Liver (tissue), 9 donors: ENCODE results near the gene SLC1A2. TPM values are rescaled to one million over a fixed set of nuclear protein-coding genes. Genes with fewer than 3 reads are reported as not detected.

Experiments
- DNase-seq: peaks from one replicate; pipeline ENCODE4 v3.0.0-alpha.2; 2017; ENCODE audit warnings: low spot score
- H3K27ac ChIP-seq, 2 donors: one replicate each; pipeline ENCODE4 v1.7.0; 2013; ENCODE audit warnings: inconsistent platforms in 2 of 2, low read length in 2 of 2, control low read depth in 1 of 2, low read depth in 1 of 2, mild to moderate bottlenecking in 1 of 2
- H3K27me3 ChIP-seq, 4 donors: one replicate each; pipeline versions ENCODE4 v1.6.1 to v1.7.0; 2013; ENCODE audit warnings: low read length in 3 of 4, inconsistent platforms in 1 of 4, mild to moderate bottlenecking in 1 of 4, moderate library complexity in 1 of 4; ENCODE audit not compliant: control insufficient read depth in 4 of 4, insufficient read depth in 4 of 4
- H3K36me3 ChIP-seq, 4 donors: one replicate each; pipeline versions ENCODE4 v1.6.1 to v1.7.0; 2013; ENCODE audit warnings: low read length in 3 of 4, mild to moderate bottlenecking in 3 of 4, low read depth in 1 of 4, moderate library complexity in 1 of 4; ENCODE audit not compliant: control insufficient read depth in 4 of 4, insufficient read depth in 3 of 4
- H3K4me1 ChIP-seq, 4 donors: one replicate each; pipeline versions ENCODE4 v1.6.1 to v1.7.0; 2013; ENCODE audit warnings: low read length in 3 of 4, mild to moderate bottlenecking in 3 of 4, moderate library complexity in 1 of 4; ENCODE audit not compliant: control insufficient read depth in 4 of 4, insufficient read depth in 4 of 4
- H3K4me3 ChIP-seq, 3 donors: one replicate each; pipeline versions ENCODE4 v1.6.1 to v1.7.0; 2013; ENCODE audit warnings: low read length in 3 of 3, control low read depth in 1 of 3, low read depth in 1 of 3, mild to moderate bottlenecking in 1 of 3
- H3K9ac ChIP-seq, 2 donors: one replicate each; pipeline ENCODE4 v1.7.0; 2013; ENCODE audit warnings: low read length in 2 of 2, mild to moderate bottlenecking in 2 of 2, moderate library complexity in 2 of 2, control low read depth in 1 of 2, low read depth in 1 of 2
- H3K9me3 ChIP-seq, 4 donors: one replicate each; pipeline versions ENCODE4 v1.6.1 to v1.7.0; 2013; ENCODE audit warnings: low read length in 3 of 4; ENCODE audit not compliant: control insufficient read depth in 4 of 4
- CTCF ChIP-seq: fragments of 150-350 bp; IDR thresholded peaks from 2 replicates; pipeline ENCODE4 v1.5.1; 2017; ENCODE audit warnings: improper control_type of control experiment, low read depth, low read length; ENCODE audit not compliant: missing input control
- EGR1 ChIP-seq, 2 donors: IDR thresholded peaks; 2 replicates each; pipeline ENCODE4 v1.6.1; 2016 to 2018; ENCODE audit warnings: antibody characterized with exemption in 2 of 2, low read depth in 2 of 2
- FOXA1 ChIP-seq: IDR thresholded peaks from 2 replicates; pipeline ENCODE4 v1.6.1; 2016; ENCODE audit warnings: antibody characterized with exemption
- GABPA ChIP-seq, 2 donors: IDR thresholded peaks in 1 of 2; conservative IDR thresholded peaks in 1 of 2; 2 replicates each; pipeline ENCODE4 v1.6.1; 2016; ENCODE audit warnings: antibody characterized with exemption in 2 of 2, mild to moderate bottlenecking in 1 of 2, moderate library complexity in 1 of 2
- HNF4A ChIP-seq, 2 donors: conservative IDR thresholded peaks; 2 replicates each; pipeline ENCODE4 v1.6.1; 2016; ENCODE audit warnings: antibody characterized with exemption in 2 of 2, mild to moderate bottlenecking in 2 of 2
- HNF4G ChIP-seq: IDR thresholded peaks from 2 replicates; pipeline ENCODE4 v1.6.1; 2016; ENCODE audit warnings: antibody characterized with exemption
- JUND ChIP-seq, 2 donors: IDR thresholded peaks; 2 replicates each; pipeline ENCODE4 v1.6.1; 2016; ENCODE audit warnings: antibody characterized with exemption in 2 of 2
- MAX ChIP-seq: IDR thresholded peaks from 2 replicates; pipeline ENCODE4 v1.6.1; 2016; ENCODE audit warnings: antibody characterized with exemption
- RAD21 ChIP-seq, 2 donors: IDR thresholded peaks; 2 replicates each; pipeline ENCODE4 v1.6.1; 2016; ENCODE audit warnings: antibody characterized with exemption in 2 of 2, mild to moderate bottlenecking in 2 of 2
- REST ChIP-seq: IDR thresholded peaks from 2 replicates; pipeline ENCODE4 v1.6.1; 2016; ENCODE audit warnings: antibody characterized with exemption, mild to moderate bottlenecking
- RXRA ChIP-seq, 2 donors: IDR thresholded peaks; 2 replicates each; pipeline ENCODE4 v1.6.1; 2017 to 2018; ENCODE audit warnings: antibody characterized with exemption in 2 of 2, mild to moderate bottlenecking in 1 of 2
- SP1 ChIP-seq: IDR thresholded peaks from 2 replicates; pipeline ENCODE4 v1.6.1; 2018; ENCODE audit warnings: antibody characterized with exemption, mild to moderate bottlenecking
- YY1 ChIP-seq: IDR thresholded peaks from 2 replicates; pipeline ENCODE4 v1.6.1; 2016; ENCODE audit warnings: antibody characterized with exemption, mild to moderate bottlenecking
- WGBS: extraction: QIAGEN DNeasy Blood & Tissue Kit; methylation state at CpG from one replicate; pipeline ENCODE4 v1.1.7; 2013; 5-methylcytosine and 5-hydroxymethylcytosine counted together
- polyA plus RNA-seq, 2 donors: library from polyadenylated mRNA; stranded (reverse) in 1 of 2; unstranded in 1 of 2; fragments of 200-250 nt in 1 of 2; fragments of >200 nt in 1 of 2; fragmentation: Nextera tagmentation in 1 of 2; extraction: Ambion mirVana in 1 of 2; gene quantifications; one replicate each; pipeline versions ENCODE4 v1.2.1 to v1.2.3, GENCODE V29; 2013 to 2015
- total RNA-seq, 2 donors: library from RNA; depleted of rRNA; stranded (reverse); fragments of >200 nt; gene quantifications; one replicate each; pipeline ENCODE4 v1.2.3, GENCODE V29; 2014
- donor health status: healthy.
- donor health status: healthy.
- donor health status: healthy.
- donor health status: healthy.
- donor health status: healthy.

SLC1A2 gene
- total and polyA plus RNA-seq, 4 donors, result 6.4 to 19.5 (median 13.5) TPM

GRCh38 chr11:35260342-35260985, 158.9 kb downstream of the SLC1A2 start:
- Histone ChIP-seq H3K4me1 (peaks cover 0 to 1% (median under 1%) of the 10 kb centered on the region in 4 donors), H3K9me3 (no peaks in the 10 kb centered on the region), H3K36me3 (peaks cover 0 to 3% (median 0%) of the 10 kb centered on the region in 4 donors), H3K9ac (no peak overlapping the region), H3K27me3 (no peaks in the 10 kb centered on the region), H3K4me3 (no peak overlapping the region), H3K27ac (no peak overlapping the region)
- DNase-seq, result no peak
- TF ChIP-seq EGR1 (IDR thresholded peaks at IDR 0.05; ENCODE audit: low read depth in 2 of 2), result no peak
- TF ChIP-seq SP1, result no peak
- no peak for TF ChIP-seq HNF4A (conservative IDR thresholded peaks at IDR 0.05)
- TF ChIP-seq YY1, result no peak
- TF ChIP-seq RAD21 (IDR thresholded peaks at IDR 0.05), result no peak
- no peak for TF ChIP-seq FOXA1
- no peak for TF ChIP-seq HNF4G
- TF ChIP-seq CTCF, result no peak
- TF ChIP-seq MAX, result no peak
- no peak for TF ChIP-seq REST
- no peak for TF ChIP-seq GABPA (IDR thresholded peaks at IDR 0.05 in 1 of 2, conservative IDR thresholded peaks at IDR 0.05 in 1 of 2)
- no peak for TF ChIP-seq JUND (IDR thresholded peaks at IDR 0.05)
- WGBS, result 83% methylated on average over 10 of the region's 10 CpGs

GRCh38 chr11:35259529-35259928, 159.8 kb downstream of the SLC1A2 start:
- peaks cover 0 to 5% (median under 1%) of the 10 kb centered on the region in 4 donors for H3K4me1 ChIP-seq
- H3K9me3 ChIP-seq, result no peaks in the 10 kb centered on the region
- H3K27me3 ChIP-seq, result no peaks in the 10 kb centered on the region
- TF ChIP-seq HNF4A (conservative IDR thresholded peaks at IDR 0.05) (no peak), MAX (no peak), CTCF (no peak), RXRA (IDR thresholded peaks at IDR 0.05) (no peak), EGR1 (IDR thresholded peaks at IDR 0.05; ENCODE audit: low read depth in 2 of 2) (no peak)
- H3K27ac ChIP-seq, result no peak overlapping the region
- no peak overlapping the region for H3K4me3 ChIP-seq
- no peak overlapping the region for H3K9ac ChIP-seq
- 88% methylated on average over 2 of the region's 2 CpGs for WGBS
- no peak for DNase-seq
- H3K36me3 ChIP-seq, result no peaks in the 10 kb centered on the region
